WTC11 (cell line): ENCODE results near the gene CEP68. TPM values are rescaled to one million over a fixed set of nuclear protein-coding genes. Genes with fewer than 3 reads are reported as not detected.
A peak's percentile ranks its signal among the peaks of the same experiment; 100 is the strongest.

Experiments
- ATAC-seq: fragments of 200-7000 bp; cut with Tn5 transposase; 2 replicates; pipeline ENCODE4 v1.10.0; 2021; ENCODE audit warnings: mild to moderate bottlenecking, moderate library complexity
- CTCF ChIA-PET: fragments of 300-600 bp; sonication (Branson Sonifier 250); formaldehyde crosslinking; loops from one replicate; lab custom pipeline; 2021; ENCODE audit warnings: antibody characterized with exemption; lab: Charles Lee
- POLR2A ChIA-PET: fragments of 350-600 bp; sonication (Branson Sonifier 250); formaldehyde crosslinking; loops from one replicate; lab custom pipeline; 2021; ENCODE audit warnings: antibody characterized with exemption; lab: Charles Lee
- DNase-seq: peaks from one replicate; pipeline ENCODE4 v3.0.0; 2021; ENCODE audit warnings: low spot score
- H3K27ac Mint-ChIP-seq: 2 replicates; pipeline ENCODE4 v1.8.0; 2021; ENCODE audit warnings: mixed read lengths
- H3K27me3 Mint-ChIP-seq: 2 replicates; pipeline ENCODE4 v1.8.0; 2021; ENCODE audit warnings: low read depth, mild to moderate bottlenecking, moderate library complexity, mixed read lengths
- H3K36me3 Mint-ChIP-seq: 2 replicates; pipeline ENCODE4 v1.8.0; 2021; ENCODE audit warnings: mixed read lengths
- H3K4me1 Mint-ChIP-seq: 2 replicates; pipeline ENCODE4 v1.8.0; 2022; ENCODE audit warnings: mixed read lengths
- H3K4me3 Mint-ChIP-seq: 2 replicates; pipeline ENCODE4 v1.8.0; 2021; ENCODE audit warnings: mild to moderate bottlenecking, moderate library complexity, mixed read lengths
- H3K9me3 Mint-ChIP-seq: 2 replicates; pipeline ENCODE4 v1.8.0; 2021; ENCODE audit warnings: mixed read lengths
- AFF4 ChIP-seq: sonication (generic); formaldehyde crosslinking; IDR thresholded peaks from 2 replicates; pipeline ENCODE4 v1.8.1; 2023; ENCODE audit warnings: mild to moderate bottlenecking, missing genetic modification reagents, borderline replicate concordance
- ATF1 ChIP-seq: sonication (generic); formaldehyde crosslinking; IDR thresholded peaks from 2 replicates; pipeline ENCODE4 v1.8.1; 2023; ENCODE audit warnings: mild to moderate bottlenecking, moderate library complexity, missing genetic modification reagents
- ATF2 ChIP-seq: sonication (generic); formaldehyde crosslinking; IDR thresholded peaks from 2 replicates; pipeline ENCODE4 v1.8.1; 2022; ENCODE audit warnings: low read depth, missing genetic modification reagents, borderline replicate concordance
- CREB1 ChIP-seq: sonication (generic); formaldehyde crosslinking; IDR thresholded peaks from 2 replicates; pipeline ENCODE4 v1.8.0; 2023; ENCODE audit warnings: mild to moderate bottlenecking, missing genetic modification reagents
- E2F1 ChIP-seq: sonication (generic); formaldehyde crosslinking; IDR thresholded peaks from 2 replicates; pipeline ENCODE4 v1.8.0; 2022; ENCODE audit warnings: mild to moderate bottlenecking, missing genetic modification reagents
- E2F4 ChIP-seq: sonication (generic); formaldehyde crosslinking; IDR thresholded peaks from 2 replicates; pipeline ENCODE4 v1.8.1; 2022; ENCODE audit warnings: low read depth, mild to moderate bottlenecking, moderate library complexity, missing genetic modification reagents, borderline replicate concordance
- ELF4 ChIP-seq: sonication (generic); formaldehyde crosslinking; IDR thresholded peaks from 2 replicates; pipeline ENCODE4 v1.8.1; 2022; ENCODE audit warnings: low read depth, mild to moderate bottlenecking, moderate library complexity, missing genetic modification reagents
- EMX1 ChIP-seq: fragments of 250-450 bp; sonication (Bioruptor Pico); IDR thresholded peaks from 2 replicates; pipeline ENCODE4 v1.8.0; 2021; ENCODE audit warnings: mild to moderate bottlenecking
- FOXJ3 ChIP-seq: sonication (generic); formaldehyde crosslinking; IDR thresholded peaks from 2 replicates; pipeline ENCODE4 v1.9.0; 2021; ENCODE audit warnings: missing genetic modification reagents, mild to moderate bottlenecking, borderline replicate concordance
- GRHL2 ChIP-seq: fragments of 250-450 bp; sonication (Bioruptor Pico); IDR thresholded peaks from 2 replicates; pipeline ENCODE4 v1.8.0; 2022; ENCODE audit warnings: mild to moderate bottlenecking, moderate library complexity; ENCODE audit not compliant: insufficient replicate concordance, severe bottlenecking
- IRF2 ChIP-seq: sonication (generic); formaldehyde crosslinking; IDR thresholded peaks from 2 replicates; pipeline ENCODE4 v1.8.0; 2022; ENCODE audit warnings: low read depth, missing genetic modification reagents, borderline replicate concordance
- KAT7 ChIP-seq: sonication (generic); formaldehyde crosslinking; IDR thresholded peaks from 2 replicates; pipeline ENCODE4 v1.8.1; 2023; ENCODE audit warnings: missing genetic modification reagents, mild to moderate bottlenecking, borderline replicate concordance
- RELA ChIP-seq: sonication (generic); formaldehyde crosslinking; IDR thresholded peaks from 2 replicates; pipeline ENCODE4 v1.8.1; 2022; ENCODE audit warnings: missing genetic modification reagents, mild to moderate bottlenecking, borderline replicate concordance
- RORB ChIP-seq: fragments of 250-450 bp; sonication (Bioruptor Pico); IDR thresholded peaks from 2 replicates; pipeline ENCODE4 v1.9.0; 2021; ENCODE audit warnings: mild to moderate bottlenecking
- SMAD4 ChIP-seq: sonication (generic); formaldehyde crosslinking; IDR thresholded peaks from 2 replicates; pipeline ENCODE4 v1.8.0; 2022; ENCODE audit warnings: mild to moderate bottlenecking, missing genetic modification reagents
- ZBTB21 ChIP-seq: sonication (generic); formaldehyde crosslinking; IDR thresholded peaks from 2 replicates; pipeline ENCODE4 v1.8.1; 2023; ENCODE audit warnings: mild to moderate bottlenecking, missing genetic modification reagents, borderline replicate concordance
- ZNF423 ChIP-seq: fragments of 250-450 bp; sonication (Bioruptor Pico); IDR thresholded peaks from 2 replicates; pipeline ENCODE4 v2.1.2; 2022; ENCODE audit warnings: mild to moderate bottlenecking, moderate library complexity
- ZNF425 ChIP-seq: fragments of 250-450 bp; sonication (Bioruptor Pico); conservative IDR thresholded peaks from 2 replicates; pipeline ENCODE4 v1.9.0; 2021; ENCODE audit warnings: mild to moderate bottlenecking
- ZNF512 ChIP-seq: sonication (generic); formaldehyde crosslinking; IDR thresholded peaks from 2 replicates; pipeline ENCODE4 v1.8.1; 2022; ENCODE audit warnings: missing genetic modification reagents, borderline replicate concordance
- total RNA-seq: library from RNA; stranded (reverse); gene quantifications from 3 replicates; pipeline ENCODE4 v1.2.3, GENCODE V29; 2021

Gene CEP68
- total RNA-seq, 1 experiment from 2014 or later, result 16.7 TPM

- no peak for TF ChIP-seq ZBTB21 (CRISPR knock-in tag)
- TF ChIP-seq RORB (CRISPR knock-in tag), result no peak
- TF ChIP-seq SMAD4 (CRISPR knock-in tag), result no peak
- TF ChIP-seq FOXJ3 (CRISPR knock-in tag), result no peak
- TF ChIP-seq KAT7, result no peak
- TF ChIP-seq AFF4 (CRISPR knock-in tag), result no peak
- TF ChIP-seq ATF2, result no peak
- no peak for TF ChIP-seq E2F1
- TF ChIP-seq ZNF512 (CRISPR knock-in tag), result no peak
- TF ChIP-seq E2F4 (CRISPR knock-in tag), result no peak
- no peak for TF ChIP-seq RELA (CRISPR knock-in tag)
- no peak for TF ChIP-seq ZNF425 (CRISPR knock-in tag)
- no peak for TF ChIP-seq IRF2 (CRISPR knock-in tag)
- no peak for TF ChIP-seq ELF4 (CRISPR knock-in tag)
- TF ChIP-seq CREB1 (CRISPR knock-in tag), result no peak
- TF ChIP-seq ZNF423, result no peak
- TF ChIP-seq GRHL2 (CRISPR knock-in tag), result no peak
- TF ChIP-seq EMX1 (CRISPR knock-in tag), result no peak
- TF ChIP-seq ATF1 (CRISPR knock-in tag), result no peak
- Mint-ChIP-seq H3K36me3 (peaks cover 36% of the 10 kb centered on the region), H3K4me3 (no peak overlapping the region), H3K9me3 (no peaks in the 10 kb centered on the region), H3K27me3 (no peaks in the 10 kb centered on the region), H3K27ac (peak overlapping the region; percentile 89), H3K4me1 (peaks cover 32% of the 10 kb centered on the region)
- DNase-seq (no peak), ATAC-seq (no peak)
- ChIA-PET POLR2A (interaction anchor here (0.8 to 1.3 kb wide), 3 partner anchors 12 to 54 kb away, joined by 3 to 5 read pairs (median 3); partner anchors contain the start of gene CEP68), CTCF (interaction anchor here (0.5 to 3.0 kb wide), 7 partner anchors 10 to 159 kb away, joined by 3 to 19 read pairs (median 4); partner anchors contain the start of gene RAB1A)
These were observed 20.1 kb downstream of the CEP68 start for GRCh38 chr2:65076345-65076710.
